ENCODE data around the gene SAMD14.

- TF ChIP-seq CTCF (conservative IDR thresholded peaks at IDR 0.05 in 1 of 2, IDR thresholded peaks at IDR 0.05 in 1 of 2; ENCODE audit: low read depth in 1 of 2, low read length in 2 of 2) (no peak), EZH2 (IDR thresholded peaks at IDR 0.05; ENCODE audit: low read length, missing control alignments) (no peak)
Observed at GRCh38 chr17:50132104-50132794, 2.3 kb upstream of the SAMD14 start.
